ENCODE results near the gene TXLNG. TPM values are rescaled to one million over a fixed set of nuclear protein-coding genes. Genes with fewer than 3 reads are reported as not detected.

TXLNG gene
- total RNA-seq, 1 experiment from 2014 or later = 31.1 TPM

DNA sequence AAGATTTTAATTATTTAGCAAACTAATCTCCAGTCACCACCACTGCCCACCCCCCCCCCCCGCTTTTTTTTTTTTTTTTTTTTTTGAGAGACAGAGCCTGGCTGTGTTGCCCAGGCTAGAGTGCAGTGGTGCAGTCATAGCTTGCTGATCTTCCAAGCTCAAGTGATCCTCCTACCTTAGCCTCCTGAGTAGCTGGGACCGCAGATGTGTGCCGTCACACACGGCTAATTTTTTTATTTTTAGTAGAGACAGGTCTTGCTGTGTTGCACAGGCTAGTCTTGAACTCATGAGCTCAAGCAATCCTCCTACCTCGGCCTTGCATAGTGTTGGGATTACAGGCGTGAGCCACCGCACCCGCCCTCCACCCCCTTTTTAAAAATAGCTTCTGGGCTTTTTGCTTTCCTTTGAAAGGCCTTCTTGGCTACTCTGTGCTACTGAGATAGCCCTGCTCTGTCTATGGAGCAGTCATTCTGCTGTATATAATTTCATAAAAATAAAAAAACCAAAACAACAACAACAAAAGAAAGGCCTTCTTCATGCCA is 18.7 kb downstream of the TXLNG start (continued):
- no peak for TF ChIP-seq PREB (CRISPR knock-in tag; IDR thresholded peaks at IDR 0.05; ENCODE audit: borderline replicate concordance)
- TF ChIP-seq TEAD1 (CRISPR knock-in tag; IDR thresholded peaks at IDR 0.05) = no peak
- TF ChIP-seq, protein P1, sequence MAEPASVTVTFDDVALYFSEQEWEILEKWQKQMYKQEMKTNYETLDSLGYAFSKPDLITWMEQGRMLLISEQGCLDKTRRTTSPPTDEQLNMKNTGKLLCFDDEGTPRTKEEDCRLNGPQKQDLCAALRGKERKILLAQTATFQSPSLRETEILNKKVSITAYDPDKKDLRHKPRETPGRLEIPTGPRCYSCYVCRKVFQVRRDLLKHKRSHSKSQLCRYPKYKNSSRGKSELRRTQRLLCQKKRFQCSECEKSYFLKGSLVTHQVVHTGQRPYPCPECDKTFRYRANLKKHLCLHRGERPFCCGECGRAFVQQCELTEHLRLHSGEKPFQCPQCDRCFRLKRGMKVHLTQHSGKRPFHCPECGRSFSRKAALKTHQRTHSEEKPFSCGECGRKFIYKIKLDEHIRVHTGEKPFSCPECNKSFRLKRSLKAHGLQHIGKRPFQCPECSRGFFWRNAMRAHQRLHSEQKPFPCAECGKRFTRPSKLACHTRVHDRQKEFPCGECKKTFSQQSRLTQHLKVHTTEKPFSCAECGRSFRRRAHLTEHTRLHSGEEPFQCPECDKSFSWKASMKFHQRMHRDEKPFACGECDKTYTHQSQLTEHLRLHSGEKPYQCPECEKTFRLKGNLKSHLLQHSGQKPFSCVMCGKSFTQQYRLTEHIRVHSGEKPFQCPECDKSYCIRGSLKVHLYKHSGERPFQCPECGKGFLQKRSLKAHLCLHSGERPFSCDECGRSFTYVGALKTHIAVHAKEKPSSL (CRISPR knock-in tag; conservative IDR thresholded peaks at IDR 0.05) = no peak
- no peak for TF ChIP-seq ZNF423 (CRISPR knock-in tag; IDR thresholded peaks at IDR 0.05)

GRCh38 chrX:16807548-16807947 is 21.3 kb downstream of the TXLNG start:
- TF ChIP-seq CBFB (CRISPR knock-in tag; IDR thresholded peaks at IDR 0.05; ENCODE audit: low read depth) (no peak), ZBTB43 (CRISPR knock-in tag; IDR thresholded peaks at IDR 0.05) (no peak), CREM (CRISPR knock-in tag; IDR thresholded peaks at IDR 0.05) (no peak), NFATC4 (CRISPR knock-in tag; IDR thresholded peaks at IDR 0.05) (no peak), ZNF396 (CRISPR knock-in tag; IDR thresholded peaks at IDR 0.05; ENCODE audit: borderline replicate concordance) (no peak), ZBTB21 (CRISPR knock-in tag; IDR thresholded peaks at IDR 0.05; ENCODE audit: borderline replicate concordance) (no peak), IRF2 (CRISPR knock-in tag; IDR thresholded peaks at IDR 0.05; ENCODE audit: borderline replicate concordance, low read depth) (no peak), ZMAT4 (CRISPR knock-in tag; IDR thresholded peaks at IDR 0.05) (no peak), CREB1 (CRISPR knock-in tag; IDR thresholded peaks at IDR 0.05) (no peak), KAT7 (CRISPR knock-in tag; IDR thresholded peaks at IDR 0.05; ENCODE audit: borderline replicate concordance) (no peak), PRRX2 (CRISPR knock-in tag; IDR thresholded peaks at IDR 0.05) (no peak), TEAD4 (CRISPR knock-in tag; IDR thresholded peaks at IDR 0.05) (no peak), NFE2L1 (CRISPR knock-in tag; IDR thresholded peaks at IDR 0.05) (no peak), ZNF512 (CRISPR knock-in tag; IDR thresholded peaks at IDR 0.05; ENCODE audit: borderline replicate concordance) (no peak), ETV6 (CRISPR knock-in tag; IDR thresholded peaks at IDR 0.05) (no peak), TCF7 (CRISPR knock-in tag; IDR thresholded peaks at IDR 0.05; ENCODE audit: low read depth) (no peak)
- TF ChIP-seq, protein P2, sequence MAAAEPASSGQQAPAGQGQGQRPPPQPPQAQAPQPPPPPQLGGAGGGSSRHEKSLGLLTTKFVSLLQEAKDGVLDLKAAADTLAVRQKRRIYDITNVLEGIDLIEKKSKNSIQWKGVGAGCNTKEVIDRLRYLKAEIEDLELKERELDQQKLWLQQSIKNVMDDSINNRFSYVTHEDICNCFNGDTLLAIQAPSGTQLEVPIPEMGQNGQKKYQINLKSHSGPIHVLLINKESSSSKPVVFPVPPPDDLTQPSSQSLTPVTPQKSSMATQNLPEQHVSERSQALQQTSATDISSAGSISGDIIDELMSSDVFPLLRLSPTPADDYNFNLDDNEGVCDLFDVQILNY (CRISPR knock-in tag; IDR thresholded peaks at IDR 0.05) = no peak
- TF ChIP-seq, protein P3, sequence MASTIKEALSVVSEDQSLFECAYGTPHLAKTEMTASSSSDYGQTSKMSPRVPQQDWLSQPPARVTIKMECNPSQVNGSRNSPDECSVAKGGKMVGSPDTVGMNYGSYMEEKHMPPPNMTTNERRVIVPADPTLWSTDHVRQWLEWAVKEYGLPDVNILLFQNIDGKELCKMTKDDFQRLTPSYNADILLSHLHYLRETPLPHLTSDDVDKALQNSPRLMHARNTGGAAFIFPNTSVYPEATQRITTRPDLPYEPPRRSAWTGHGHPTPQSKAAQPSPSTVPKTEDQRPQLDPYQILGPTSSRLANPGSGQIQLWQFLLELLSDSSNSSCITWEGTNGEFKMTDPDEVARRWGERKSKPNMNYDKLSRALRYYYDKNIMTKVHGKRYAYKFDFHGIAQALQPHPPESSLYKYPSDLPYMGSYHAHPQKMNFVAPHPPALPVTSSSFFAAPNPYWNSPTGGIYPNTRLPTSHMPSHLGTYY (CRISPR knock-in tag; IDR thresholded peaks at IDR 0.05) = no peak
- TF ChIP-seq, protein P4, sequence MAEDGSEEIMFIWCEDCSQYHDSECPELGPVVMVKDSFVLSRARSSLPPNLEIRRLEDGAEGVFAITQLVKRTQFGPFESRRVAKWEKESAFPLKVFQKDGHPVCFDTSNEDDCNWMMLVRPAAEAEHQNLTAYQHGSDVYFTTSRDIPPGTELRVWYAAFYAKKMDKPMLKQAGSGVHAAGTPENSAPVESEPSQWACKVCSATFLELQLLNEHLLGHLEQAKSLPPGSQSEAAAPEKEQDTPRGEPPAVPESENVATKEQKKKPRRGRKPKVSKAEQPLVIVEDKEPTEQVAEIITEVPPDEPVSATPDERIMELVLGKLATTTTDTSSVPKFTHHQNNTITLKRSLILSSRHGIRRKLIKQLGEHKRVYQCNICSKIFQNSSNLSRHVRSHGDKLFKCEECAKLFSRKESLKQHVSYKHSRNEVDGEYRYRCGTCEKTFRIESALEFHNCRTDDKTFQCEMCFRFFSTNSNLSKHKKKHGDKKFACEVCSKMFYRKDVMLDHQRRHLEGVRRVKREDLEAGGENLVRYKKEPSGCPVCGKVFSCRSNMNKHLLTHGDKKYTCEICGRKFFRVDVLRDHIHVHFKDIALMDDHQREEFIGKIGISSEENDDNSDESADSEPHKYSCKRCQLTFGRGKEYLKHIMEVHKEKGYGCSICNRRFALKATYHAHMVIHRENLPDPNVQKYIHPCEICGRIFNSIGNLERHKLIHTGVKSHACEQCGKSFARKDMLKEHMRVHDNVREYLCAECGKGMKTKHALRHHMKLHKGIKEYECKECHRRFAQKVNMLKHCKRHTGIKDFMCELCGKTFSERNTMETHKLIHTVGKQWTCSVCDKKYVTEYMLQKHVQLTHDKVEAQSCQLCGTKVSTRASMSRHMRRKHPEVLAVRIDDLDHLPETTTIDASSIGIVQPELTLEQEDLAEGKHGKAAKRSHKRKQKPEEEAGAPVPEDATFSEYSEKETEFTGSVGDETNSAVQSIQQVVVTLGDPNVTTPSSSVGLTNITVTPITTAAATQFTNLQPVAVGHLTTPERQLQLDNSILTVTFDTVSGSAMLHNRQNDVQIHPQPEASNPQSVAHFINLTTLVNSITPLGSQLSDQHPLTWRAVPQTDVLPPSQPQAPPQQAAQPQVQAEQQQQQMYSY (CRISPR knock-in tag; IDR thresholded peaks at IDR 0.05) = no peak
- Mint-ChIP-seq H3K36me3 (peaks cover 5% of the 10 kb centered on the region; the same call in 1 of the 2 replicates), H3K27ac (no peak overlapping the region), H3K4me1 (peaks cover 15% of the 10 kb centered on the region), H3K9me3 (no peaks in the 10 kb centered on the region), H3K4me3 (no peak overlapping the region), H3K27me3 (ENCODE audit: low read depth) (no peaks in the 10 kb centered on the region)
- ATAC-seq (peak; percentile 26; the same call in 1 of the 2 replicates), DNase-seq (ENCODE audit: low spot score) (no peak)
- ChIA-PET CTCF (no interaction called here), POLR2A (interaction anchor here (0.9 kb wide), 1 partner anchor 63 kb away, joined by 3 read pairs; the partner anchor contains the start of gene RBBP7)

All from WTC11 (cell line).